SW480 (cell line): Measurements from ENCODE around the gene SEMA5A.

Source experiments
- DNase-seq: peaks from one replicate; pipeline ENCODE4 v3.0.0-alpha.2; 2016; ENCODE audit warnings: low spot score

Gene SEMA5A

GRCh38 chr5:9549941-9550340 is 4.1 kb upstream of the SEMA5A start:
- DNase-seq: no peak

DNA sequence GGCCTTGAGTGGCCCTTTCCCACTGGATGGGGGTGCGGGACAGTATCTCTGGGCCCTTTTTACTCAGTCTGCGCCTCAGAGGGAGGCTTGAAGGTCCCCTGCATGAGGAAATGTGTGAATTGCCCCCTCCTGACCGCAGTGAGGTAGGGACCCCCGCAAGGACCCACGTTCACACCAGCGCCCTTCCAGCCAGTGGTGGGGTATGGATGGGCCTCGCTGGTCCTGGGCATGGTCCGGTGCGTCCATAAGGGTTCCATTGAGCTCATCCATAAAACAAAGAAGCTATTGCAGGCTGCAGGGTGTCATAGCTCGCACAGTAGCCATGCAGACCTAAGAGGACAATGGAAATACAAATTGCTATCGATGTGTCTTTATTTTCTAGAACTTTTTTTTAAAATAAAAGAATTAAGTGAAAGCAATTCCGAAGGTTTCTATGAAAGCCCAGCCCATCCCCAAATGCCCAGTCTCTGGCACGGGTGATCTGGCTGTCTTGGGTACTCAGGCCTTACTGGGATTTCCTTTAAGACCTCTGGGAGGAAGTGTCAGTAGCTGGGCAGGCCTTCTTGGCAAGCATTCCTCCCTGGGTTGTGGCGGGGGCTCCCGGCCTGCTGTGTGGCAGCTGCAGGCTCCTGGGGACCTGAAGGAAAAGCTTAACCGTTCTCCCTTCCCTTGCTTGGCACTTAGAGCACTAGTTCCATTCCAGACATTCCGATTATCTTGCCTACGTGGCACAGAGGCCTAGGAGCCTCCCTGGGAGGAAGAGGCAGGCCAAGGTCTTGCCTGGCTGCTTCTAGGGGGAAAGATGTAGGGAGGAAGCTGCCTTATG is 1.5 kb upstream of the SEMA5A start:
- DNase-seq: no peak

GRCh38 chr5:9545136-9545991 is 511 bp downstream of the SEMA5A start:
- no peak for DNase-seq

GRCh38 chr5:9544502-9545135 is 1.3 kb downstream of the SEMA5A start:
- peak; percentile 63 for DNase-seq

- DNase-seq: no peak
These were observed 1.8 kb downstream of the SEMA5A start for GRCh38 chr5:9544056-9544455.

GRCh38 chr5:9543311-9543920 is 2.5 kb downstream of the SEMA5A start:
- DNase-seq: no peak

DNA sequence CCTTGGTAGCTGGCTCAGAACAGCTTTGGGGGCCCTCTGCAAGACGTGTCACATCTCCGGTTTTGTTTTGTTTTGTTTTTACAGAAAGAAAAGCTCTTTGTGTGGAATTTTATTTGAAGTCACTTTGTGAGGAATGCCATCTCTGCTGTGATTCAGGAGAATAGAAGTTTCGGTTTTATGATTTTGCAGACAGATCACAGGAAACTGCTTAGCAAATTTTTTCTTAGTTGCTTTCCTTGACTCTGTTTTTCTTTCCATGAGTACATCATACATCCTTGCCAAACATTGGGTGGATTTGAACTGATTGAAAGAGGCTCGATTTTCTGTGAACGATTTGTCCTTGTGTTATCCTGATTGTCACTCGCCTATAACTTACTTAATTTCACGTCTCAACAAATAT is 5.1 kb downstream of the SEMA5A start:
- DNase-seq: no peak

DNA sequence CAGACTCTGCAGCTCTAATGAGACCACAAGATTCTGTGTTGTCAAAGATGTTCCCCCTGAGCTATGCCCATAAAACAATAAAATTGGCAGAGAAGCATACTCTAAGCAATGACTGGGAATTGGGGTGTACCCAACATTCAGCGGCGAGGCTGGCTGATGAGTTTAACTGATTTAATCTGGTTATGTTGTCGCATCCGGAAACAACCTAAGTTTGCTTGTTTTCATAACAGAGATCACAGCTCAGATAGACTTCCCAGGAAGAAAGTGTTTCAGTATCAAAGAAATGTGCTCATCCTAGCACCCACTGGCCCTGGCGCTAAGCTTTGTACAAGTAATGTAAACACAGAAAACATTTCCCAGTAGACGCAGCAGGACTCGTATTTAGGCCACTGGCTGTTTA is 7.4 kb downstream of the SEMA5A start:
- no peak for DNase-seq

- DNase-seq: no peak
These were observed 8.4 kb downstream of the SEMA5A start for GRCh38 chr5:9537223-9538141.

- DNase-seq: no peak
These were observed 9.2 kb downstream of the SEMA5A start for GRCh38 chr5:9536717-9537116.

GRCh38 chr5:9534881-9535517 is 10.9 kb downstream of the SEMA5A start:
- DNase-seq: no peak

- no peak for DNase-seq
These were observed 12.1 kb downstream of the SEMA5A start for GRCh38 chr5:9533562-9534364.

DNA sequence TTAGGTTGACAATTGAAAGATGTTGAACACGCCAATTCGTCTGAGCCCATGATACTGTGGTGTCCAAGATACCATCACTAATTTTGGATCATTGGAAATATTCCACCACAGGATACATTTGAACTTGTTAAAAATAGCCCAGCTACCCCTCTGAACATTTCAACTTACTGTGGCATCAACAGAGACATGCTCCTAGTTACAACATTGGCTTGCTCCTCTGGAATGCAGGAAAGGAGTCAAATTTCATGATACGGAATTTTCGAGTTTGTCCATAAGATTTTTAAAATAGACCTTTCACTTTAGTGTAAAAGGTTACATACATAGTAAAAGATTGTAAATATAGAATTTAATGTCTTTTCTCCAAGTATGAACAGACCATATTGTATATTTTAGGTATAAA is 12.8 kb downstream of the SEMA5A start:
- DNase-seq: no peak

- no peak for DNase-seq
These were observed 16.4 kb downstream of the SEMA5A start for GRCh38 chr5:9529513-9529912.

- no peak for DNase-seq
These were observed 16.8 kb downstream of the SEMA5A start for GRCh38 chr5:9529041-9529480.

DNA sequence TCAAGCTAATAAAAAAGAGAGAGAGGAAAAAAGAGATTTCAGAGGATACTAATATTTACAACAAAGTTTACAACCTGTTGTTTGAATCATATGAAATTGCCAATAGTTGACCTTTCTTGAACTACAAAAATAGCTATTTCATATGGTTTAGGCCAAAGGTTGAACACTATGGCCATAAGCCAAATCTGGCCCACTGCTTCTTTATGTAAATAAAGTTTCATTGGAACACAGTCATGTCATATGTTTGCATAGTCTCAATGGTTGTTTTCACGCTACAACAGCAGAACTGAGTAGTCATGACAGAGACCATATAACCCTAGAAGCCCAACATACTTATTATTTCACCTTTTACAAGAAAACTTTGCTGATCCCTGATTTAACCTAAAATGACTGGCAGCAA is 20.9 kb downstream of the SEMA5A start:
- no peak for DNase-seq

DNA sequence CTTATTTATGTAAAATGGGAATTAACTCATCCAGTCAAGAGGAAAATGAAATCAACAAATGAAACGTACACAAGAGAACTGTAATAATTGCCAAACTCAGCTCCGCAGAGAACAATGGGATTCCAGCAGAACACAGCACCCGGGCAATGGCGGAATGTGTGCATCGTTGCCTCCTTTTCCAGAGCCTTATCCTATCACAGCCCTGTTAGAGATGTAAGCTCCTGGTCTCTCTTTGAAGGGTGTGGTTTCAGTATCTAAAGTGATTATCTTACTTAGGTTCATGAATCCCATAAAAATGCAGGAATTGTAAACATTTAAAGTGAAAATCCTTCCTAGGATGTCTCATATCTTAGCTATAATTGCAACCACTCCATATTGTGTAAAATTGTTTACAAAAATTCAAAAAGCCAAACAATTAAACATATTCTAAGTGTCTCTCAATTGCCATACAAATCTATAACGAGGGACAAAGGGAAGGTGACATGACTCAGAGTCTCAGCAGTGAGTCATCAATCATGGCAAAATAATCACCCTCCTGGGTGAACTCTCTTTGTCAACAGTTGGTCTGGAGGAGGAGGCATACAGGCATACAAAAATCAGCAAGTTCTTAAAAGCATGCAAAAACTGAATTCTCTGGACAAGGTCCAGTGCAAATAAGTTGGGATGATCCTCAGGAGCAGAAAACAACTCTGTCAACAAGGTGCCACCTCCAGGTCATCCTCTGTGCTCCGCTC is 22.6 kb downstream of the SEMA5A start:
- DNase-seq: peak; percentile 25

DNA sequence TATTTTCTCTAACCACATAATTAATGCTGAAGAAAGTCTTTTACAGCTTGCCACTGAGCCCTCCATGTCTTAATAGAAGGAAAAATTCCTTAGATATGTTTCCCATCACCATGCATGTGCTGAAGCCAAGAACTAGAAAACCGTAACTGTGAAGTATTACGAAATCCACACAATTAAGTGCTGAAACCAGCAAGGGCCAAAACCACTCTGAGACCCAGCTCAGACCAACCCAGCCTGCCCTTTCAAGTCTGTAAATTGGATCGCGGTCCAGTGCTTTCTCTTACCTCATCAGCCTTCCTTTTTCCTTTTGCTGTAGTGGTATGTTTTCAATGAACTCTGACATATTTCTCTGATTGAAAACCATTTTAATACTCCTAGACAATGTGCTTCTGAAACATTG is 26.3 kb downstream of the SEMA5A start:
- DNase-seq: no peak

DNA sequence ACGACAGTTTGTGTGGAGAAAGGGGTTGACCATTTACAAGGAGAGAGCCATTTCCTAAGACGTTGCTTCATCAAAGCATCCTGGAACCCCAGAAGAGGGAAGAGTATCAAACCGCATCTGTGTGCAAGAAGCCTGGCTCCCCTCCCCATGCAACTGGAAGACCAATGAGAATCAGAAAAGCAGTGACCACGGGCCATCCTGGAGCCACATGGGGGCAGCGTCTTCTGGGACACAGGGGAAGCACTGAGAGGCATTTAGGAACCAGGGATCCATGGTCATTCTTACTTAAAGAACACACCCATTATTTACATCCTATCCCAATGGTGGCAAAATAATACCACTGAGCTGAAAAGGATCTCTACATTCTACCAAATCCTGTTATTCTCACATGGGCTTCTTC is 29.3 kb downstream of the SEMA5A start:
- no peak for DNase-seq
